ENCODE data around the gene LUC7L. TPM values are rescaled to one million over a fixed set of nuclear protein-coding genes. Genes with fewer than 3 reads are reported as not detected.

LUC7L gene
- total and polyA plus RNA-seq, 2 of the 8 experiments (the other 6 are each of a cell fraction or from before 2014, with no cell fraction given) = 49.7 to 129 TPM

GRCh38 chr16:169014-169413, 60.2 kb downstream of the LUC7L start (continued):
- TF ChIP-seq NRF1 (IDR thresholded peaks at IDR 0.05; ENCODE audit: low read depth, low read length) (no peak), SIRT6 (IDR thresholded peaks at IDR 0.05; ENCODE audit: low read length) (no peak), RFX5 (IDR thresholded peaks at IDR 0.05; ENCODE audit: borderline replicate concordance, low read depth, low read length) (no peak), HDAC2 (IDR thresholded peaks at IDR 0.05; ENCODE audit: borderline replicate concordance in 1 of 2, low read depth in 2 of 2, low read length in 2 of 2) (no peak), SAP30 (IDR thresholded peaks at IDR 0.05; ENCODE audit: insufficient read depth, insufficient replicate concordance, low read length) (no peak), POU5F1 (IDR thresholded peaks at IDR 0.05; ENCODE audit: low read depth, low read length) (no peak), E2F6 (IDR thresholded peaks at IDR 0.05) (no peak), JUN (IDR thresholded peaks at IDR 0.05; ENCODE audit: low read depth, low read length) (no peak)
